GM19438 (cell line): ENCODE measurements around the gene DLGAP1.
"Not testable (repeated sequence)": the region's sequence is repeated elsewhere in the genome, so short reads cannot be mapped to it uniquely, and the experiment has no call there.

Experiments
- ATAC-seq: cut with Tn5 transposase; IDR thresholded peaks from one replicate; pipeline ENCODE4 v1.9.1; 2021; ENCODE audit warnings: low read depth; ENCODE audit not compliant: unreplicated experiment

DLGAP1 gene

DNA sequence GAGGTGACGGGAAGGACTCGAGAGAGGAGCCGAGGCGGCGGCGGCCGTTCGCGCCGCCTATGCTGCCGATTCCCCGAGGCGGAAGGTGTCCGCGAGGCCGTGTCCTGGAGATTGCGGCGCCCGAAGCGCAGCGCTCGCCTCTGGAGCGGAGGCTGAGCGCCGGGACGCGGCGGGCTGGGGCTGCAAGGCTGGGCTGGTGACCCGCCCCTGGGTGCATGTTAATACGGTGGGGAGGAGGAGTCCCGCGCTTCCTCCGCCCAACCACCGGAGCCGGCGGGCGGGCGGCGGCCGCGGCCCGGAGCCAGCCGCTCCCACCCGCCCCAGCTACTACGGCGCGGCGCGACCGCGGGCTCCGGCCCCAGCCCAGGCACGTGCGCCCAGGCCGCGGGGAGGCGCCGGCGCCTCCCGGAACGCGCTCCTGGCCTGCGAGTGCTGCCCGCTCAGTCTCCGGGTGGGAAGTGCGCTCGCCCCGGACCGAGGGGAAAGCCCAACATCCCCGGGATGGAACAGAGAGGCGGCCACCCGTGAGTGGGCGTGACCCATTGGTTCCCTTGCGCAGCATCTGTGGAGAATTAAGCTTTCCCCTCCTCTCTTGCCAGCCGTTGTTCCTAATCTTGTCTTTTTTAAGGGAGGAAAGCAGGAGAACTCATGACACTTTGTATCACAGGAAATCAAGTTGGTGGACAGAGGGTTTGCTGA is at the start of gene DLGAP1:
Gene DLGAP1, minus strand, starts transcription at position 195 of the 699 bp plus-strand sequence.
- ATAC-seq = no peak

DNA sequence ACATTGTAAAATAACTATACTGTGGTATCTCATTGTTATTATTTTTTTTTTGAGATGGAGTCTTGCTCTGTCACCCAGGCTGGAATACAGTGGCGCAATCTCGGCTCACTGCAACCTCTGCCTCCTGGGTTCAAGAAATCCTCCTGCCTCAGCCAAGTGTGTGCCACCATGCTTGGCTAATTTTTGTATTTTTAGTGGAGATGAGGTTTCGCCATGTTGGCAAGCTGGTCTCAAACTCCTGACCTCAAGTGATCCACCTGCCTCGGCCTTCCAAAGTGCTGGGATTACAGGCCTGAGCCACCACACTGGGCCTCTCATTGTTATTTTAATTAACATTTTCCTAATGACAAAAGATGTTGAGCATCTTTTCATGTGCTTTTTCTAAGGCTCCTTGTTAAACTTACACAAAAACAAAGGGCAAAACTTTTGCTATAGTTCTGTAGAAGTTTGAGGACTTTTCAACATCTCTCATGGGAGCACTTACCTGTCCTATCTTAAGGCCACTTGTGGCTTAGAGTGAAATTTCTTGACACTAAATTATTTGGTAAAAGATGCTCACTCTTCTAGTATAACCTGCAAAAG is 39.7 kb upstream of the DLGAP1 start:
- not testable (repeated sequence) for ATAC-seq

DNA sequence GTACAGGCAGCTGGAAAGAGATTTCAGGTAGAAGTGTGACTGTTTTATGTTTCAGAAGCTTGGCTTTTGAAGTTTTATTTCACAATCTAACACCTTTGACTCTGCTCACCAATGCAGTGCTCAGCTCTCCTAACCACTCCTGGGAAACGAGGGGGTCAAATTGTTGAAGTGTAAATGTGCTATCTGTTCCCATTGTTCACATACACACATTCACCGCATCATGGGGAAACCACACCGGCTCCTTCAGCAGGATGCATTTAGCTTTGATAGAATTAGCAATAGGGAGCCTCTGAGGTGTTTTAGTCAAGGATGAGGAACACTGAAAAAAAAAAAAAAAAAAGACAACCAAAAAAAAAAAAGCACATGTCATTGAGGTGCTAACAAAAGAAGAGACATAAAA is 13.4 kb upstream of the DLGAP1 start:
- ATAC-seq = no peak

DNA sequence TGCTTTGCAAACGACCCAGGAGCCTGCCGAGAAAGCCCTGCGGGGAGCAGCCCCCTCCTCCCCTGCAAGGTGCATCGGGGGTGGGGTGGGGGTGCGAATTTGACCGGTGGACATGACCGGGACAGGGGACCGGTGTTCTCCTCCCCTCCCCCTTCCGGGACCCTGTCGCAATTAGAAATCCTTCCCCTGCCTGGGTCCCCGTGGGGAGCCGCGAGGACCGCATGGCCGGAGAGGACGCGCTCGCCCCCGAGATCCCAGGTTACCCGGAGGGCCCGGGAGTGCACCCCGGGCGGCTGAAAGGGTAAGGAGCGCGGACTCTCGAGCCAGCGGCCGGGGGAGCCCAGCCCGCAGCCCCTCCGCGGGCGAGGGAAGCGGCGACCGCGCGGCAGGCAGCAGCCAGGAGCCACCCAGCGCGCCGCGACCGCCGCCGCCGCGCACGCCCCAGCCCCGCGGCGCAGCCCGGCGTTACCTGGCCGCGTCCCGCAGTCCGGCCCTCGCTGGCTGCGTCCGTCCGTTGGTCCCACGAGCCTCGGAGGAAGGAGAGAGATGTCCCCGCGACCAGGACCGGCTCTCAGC is 482 bp downstream of the DLGAP1 start:
- ATAC-seq = no peak

DNA sequence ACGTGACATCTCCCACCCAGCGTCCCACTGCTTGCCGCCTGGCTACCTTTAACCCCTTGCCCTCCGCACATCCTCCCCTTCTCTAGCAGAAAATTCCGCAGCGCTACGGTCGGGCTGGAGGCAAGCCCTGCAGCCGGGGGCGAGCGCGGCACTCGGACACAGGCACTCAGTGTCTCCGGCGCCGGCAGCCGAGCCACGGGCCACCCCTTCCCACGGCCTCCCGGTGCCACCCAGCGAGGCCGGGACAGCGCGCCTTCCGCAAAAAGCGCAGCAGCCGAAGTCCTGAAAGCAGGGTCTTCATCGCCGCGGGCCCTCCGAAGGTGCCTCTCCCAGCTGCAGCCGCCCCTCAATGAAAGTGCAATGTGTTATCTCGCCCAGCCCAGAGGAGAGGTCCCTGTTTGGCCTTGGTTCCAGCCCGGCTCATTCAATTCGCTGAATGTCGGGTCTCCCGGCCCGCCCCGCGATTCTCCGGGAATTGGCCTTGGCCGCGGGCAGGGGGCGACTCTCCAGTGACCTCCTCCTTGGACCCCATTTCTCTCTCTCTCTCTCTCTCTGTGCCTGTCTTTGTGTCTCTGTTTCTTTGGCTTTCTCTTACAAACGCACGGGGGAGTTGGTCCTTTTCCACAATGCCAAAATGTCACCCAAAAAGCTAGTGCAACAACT is 1.1 kb downstream of the DLGAP1 start:
- no peak for ATAC-seq

DNA sequence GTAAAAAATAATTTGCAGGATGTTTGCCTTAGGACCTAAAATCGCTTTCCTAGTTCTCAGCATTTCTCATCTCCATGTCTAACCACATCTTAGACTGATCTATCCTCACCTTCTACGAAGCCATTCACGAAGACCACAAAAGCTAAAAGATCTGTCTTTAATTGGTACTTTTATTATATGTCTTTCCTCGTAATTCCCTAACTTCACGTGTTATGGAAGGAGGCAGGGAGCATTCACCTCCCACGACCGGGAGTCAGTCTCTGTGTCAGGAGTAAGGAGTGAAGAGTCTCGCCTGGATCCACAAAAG is 1.6 kb downstream of the DLGAP1 start:
- no peak for ATAC-seq

DNA sequence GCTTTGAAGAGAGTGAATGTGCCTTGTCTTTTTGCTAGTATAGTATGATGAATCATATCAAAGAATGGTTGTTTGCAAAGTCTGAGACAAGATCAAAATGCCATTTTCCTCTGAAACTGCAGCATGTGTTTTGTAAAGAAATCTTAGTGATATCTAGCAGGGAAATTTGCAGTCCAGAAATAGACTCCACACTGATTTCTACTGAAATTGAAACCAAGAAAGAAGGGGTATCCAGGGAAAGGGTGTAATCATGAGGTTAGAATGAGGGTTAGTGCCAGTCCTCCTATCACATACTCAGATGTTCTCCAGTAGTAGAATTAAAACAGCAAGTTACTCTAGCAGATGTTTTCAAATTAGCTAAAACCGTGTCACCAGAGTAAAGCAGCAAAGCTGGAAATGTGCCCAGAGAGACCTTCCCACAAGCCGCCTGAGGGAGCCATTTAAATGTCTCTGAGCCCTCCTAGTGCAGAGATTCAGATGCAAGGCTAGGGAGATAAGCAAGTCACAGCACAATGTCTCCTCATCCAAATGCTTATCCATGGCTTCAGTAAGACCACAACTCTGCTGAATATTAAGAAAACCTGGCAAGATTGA is 4.9 kb downstream of the DLGAP1 start:
- ATAC-seq = no peak

DNA sequence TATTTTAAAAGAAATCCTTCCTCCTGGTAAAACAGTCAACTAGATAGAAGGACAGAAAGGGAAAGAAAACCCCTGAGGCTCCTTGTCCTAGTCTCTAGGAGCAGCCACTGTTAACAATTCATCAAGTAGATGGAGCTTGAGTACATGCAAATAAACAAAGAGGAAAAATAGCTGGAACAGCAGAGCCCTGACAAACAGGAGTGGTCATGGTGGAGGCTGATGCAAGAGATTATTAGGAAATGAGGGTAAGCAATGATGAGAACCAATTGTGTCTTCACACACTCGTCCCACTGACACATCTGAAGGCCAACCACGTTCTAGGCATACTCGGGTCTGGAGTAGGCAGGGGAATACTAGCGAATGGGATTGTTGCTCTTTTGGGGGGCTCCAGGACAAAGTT is 9.2 kb downstream of the DLGAP1 start:
- ATAC-seq = no peak

DNA sequence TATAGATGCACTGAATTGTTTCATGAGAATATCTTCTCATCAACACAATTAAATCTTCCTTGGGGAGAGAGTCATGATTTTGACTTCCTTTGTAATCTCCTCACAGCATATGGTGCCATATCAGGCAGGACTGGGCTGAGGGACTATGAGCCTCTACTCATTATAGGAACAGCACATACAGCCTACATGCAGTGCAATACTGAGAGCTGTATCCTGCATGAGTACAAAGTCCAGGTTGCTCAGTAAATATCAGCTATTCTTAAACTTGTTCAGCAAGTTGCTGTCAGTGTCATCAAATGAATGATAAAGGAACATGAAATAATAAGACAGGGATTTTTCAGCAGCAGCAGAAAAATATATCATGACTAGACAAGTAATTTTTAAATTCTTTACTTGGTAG is 10.8 kb downstream of the DLGAP1 start:
- ATAC-seq = no peak

DNA sequence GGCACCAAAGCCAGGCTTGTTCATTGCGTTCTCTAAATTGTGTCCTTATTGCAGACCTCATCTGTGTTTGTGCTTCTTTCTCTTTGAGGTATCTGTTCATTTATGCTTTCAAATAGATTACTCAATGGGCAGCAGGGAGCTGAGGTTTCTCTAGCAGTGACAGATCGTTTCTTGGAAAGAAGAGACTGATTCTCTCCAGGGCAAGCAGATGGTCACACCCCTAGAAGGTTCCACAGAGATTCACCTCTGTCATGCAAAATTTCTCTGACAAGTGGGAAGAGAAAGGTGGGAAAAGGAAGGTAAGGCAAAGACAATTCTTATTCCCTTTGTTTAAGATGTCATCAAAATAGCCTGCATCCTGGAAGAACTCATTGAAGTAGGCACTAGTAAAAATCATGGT is 14.0 kb downstream of the DLGAP1 start:
- ATAC-seq = no peak

DNA sequence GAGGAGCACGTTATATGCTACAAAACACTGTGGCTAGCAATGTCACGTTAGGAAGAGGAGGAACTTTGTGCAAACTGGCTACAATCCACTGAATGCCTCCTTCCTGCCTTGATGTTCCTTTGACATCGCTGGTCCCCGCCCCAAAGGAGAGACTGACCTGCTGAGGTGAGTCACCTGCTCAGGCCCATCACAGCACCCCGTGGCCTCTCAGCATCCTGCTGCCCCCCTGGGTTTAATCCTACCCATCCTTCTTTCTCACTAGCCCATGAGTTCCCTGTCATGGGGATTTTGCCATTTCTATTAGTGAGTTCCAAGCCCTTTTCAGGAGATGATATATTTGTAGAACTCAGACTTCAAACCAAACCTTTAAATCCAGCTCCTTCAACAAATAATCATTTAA is 16.2 kb downstream of the DLGAP1 start:
- ATAC-seq = no peak

DNA sequence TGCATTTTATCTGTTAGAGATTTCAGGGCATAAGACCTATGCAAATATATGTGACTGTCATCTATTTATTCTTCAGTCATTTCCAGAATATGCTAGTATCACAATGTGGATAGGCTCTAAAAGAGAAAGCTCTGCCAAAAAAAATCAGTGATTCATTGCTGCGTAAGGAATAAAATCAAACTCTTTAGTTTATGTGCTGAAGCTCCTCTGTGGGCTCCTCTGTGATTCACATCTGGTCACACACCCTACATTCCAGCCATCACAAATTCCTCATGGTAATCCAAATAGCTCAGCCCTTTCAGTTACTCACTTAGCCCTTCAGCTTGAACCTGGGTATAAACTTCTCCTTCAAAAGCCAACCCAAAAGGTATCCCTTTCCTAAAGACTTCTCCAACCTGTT is 21.4 kb downstream of the DLGAP1 start:
- ATAC-seq = no peak

DNA sequence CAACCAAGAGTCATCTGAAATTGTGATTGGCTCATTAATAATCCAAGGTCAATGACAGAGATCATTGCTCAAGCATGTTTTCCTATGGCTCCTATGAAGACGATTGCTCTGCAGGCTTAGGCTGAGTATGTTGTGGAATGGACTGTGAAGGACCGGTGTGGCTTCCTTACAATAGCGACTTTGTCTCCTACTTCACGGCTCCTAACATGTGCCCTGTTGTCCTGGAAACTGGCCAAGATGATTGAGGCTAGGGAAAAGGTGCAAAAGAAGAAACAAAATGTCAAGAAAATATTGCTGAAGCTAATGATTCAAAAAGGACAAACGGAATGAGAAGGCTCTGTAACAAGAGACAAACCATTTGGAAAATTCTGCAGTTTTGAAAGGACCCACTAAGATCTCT is 24.3 kb downstream of the DLGAP1 start:
- no peak for ATAC-seq

DNA sequence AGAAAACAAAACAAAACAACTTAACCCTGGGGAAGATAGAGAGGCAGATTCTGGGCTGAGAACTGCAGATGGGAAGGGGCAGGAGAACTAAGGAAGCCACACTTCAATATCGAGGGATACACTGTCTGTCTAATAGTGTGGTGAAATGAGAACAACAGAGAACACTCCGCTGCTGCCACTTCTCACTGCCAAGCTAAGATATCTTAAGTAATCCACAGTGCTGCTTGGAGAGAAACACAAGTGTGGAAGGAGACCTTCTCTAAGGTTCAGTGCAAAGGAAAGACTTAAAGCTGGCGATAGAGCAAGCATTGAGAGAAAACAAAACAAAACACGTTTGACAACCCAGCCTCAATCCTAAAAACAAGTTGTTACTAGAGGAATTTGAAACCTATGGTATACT is 37.4 kb downstream of the DLGAP1 start:
- no peak for ATAC-seq

DNA sequence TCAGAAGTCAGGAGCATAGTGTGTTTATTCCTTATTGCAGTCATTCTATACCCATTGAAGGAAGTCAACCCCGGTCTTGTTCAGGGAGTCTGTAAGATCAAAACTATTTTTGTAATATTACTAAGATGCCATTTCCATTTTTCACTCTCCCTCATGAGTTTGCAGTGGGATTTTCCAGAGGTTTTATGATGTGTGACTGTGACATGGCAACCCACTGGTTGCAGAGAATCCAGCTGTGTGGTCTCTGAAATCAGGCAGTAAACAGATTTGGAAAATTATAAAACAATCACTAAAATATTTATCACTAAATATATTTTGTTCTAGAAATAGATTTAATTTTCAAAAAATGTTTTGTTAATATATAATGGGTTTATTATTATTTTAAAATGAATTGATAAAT is 38.1 kb downstream of the DLGAP1 start:
- ATAC-seq = no peak

DNA sequence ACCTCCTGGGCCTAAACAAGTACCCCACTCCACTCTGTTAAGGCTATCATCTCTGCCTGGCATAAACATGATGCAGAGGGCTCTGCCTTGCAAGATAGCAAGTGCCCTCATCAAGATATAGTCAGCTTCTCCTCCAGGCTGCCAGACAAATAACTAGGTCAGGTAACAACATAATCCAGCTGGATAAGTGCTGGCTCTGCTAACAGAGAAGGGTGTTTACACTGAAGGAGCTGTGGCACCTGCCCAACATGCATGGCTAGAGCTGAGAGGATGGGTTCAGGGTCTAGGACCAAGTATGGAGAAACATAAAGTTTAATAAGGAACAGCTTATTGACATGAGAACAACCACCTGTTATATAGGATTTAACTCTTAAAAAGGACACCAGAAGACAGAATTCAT is 42.8 kb downstream of the DLGAP1 start:
- no peak for ATAC-seq

DNA sequence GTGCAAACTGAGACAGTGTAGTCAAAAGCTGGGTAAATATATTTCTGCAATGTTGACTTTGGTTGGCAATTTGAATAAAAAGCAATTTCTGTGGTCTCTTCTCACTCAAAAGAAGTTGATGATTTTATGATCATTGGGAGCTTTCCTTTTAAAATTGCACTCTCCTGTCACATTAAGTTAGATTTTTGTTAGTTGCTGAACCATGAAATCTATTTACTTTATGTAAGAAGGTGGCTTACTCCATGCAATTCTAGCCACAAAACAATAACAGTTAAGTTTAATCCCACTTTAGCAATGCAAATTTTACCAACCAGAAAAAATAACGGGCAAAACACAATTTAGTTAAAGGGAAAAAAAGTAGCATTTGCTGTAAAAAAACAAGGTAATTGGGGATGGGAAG is 48.3 kb downstream of the DLGAP1 start:
- no peak for ATAC-seq

DNA sequence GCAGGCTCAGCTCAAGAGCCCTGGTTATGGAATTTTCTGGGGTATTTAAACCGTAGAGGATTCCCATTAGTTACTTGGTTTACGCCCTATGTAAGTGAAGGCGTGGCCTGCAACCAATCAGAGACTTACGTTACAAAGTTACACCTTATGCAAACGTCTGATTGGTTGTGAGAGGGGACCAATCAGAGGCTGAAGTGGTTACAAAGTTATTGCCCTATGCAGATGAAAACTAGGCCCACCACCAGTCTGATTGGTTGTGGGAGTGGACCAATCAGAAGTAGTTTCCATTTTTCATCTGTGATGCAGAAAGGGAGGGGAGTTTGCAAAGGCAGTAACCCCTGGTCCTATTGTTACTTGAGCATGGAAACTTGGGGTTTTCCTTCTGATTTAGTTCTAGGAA is 49.1 kb downstream of the DLGAP1 start:
- no peak for ATAC-seq

DNA sequence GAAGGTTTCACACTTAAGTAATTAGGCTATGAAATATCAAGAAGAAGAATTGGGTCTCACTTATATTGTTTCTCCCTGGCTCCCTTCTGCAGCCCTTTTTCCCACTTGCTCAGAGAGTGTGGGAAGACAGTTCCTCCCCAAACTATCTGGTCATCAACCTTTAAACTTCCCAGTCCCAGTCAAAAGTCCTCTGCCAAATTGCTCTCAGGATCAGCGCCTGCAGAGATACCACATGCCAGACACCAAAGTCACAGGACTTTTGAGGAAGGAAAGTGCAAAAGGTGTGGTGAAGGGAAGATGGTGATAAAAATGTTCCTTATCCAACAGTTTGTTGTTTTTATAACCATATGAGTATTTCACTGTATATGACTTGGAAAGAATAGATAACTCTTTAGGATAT is 51.3 kb downstream of the DLGAP1 start:
- ATAC-seq = no peak

DNA sequence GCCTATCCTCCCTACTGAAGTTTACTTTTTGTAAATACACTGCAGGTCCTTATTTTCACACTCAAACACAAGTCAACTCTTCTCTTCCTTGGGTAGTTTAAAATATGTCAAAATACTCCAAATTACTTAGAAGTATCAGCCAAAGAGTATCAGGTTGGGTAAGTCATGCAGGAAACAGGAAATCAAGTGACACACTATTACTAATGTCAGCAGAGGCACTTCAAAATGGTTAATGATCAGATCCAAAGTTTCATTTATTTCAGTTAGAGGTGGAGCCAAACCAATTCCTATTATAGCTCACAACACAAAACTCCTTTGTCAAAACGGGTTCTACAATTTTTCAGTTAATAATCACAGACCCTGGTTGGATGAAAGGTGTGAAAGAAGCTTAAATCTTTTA is 54.2 kb downstream of the DLGAP1 start:
- ATAC-seq = no peak

DNA sequence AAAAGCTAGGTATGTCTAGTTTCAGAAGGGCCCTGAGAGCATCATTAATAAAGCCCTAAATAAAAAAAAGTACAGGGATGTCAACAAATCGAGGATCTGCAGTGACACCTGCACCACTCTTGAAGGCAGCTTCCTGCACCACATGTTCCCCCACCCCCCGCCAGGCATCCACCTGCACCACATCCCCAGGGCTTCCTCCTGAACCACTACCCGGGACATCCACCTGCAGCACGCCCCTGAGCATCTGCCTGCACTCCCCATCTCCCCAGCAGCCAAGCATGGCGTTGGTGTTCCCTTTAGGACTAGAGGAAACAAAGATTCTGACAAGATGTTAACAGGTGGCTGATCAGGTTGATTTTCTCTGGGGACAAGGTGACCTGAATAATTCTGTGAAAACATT is 55.2 kb downstream of the DLGAP1 start:
- ATAC-seq = no peak

DNA sequence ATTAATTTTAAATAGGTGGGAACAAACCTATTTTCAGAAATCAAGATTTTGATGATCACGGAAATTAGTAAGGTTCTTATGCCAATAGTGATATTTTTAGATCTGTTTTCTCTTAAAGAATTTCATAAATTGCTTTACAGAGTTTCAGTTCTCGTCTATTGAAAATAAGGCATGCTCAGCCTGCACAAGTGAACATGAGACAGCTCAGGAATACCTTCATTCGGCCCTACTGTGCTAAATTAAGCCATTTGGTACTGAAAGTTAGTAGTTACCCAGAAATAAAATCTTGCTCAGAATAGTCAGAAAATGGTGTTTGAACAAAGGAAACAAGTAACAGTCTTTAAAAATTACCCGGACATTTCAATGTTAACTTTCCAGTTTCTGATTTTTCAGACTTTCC is 60.4 kb downstream of the DLGAP1 start:
- no peak for ATAC-seq
